NCI-H1436 (cell line): Measurements from ENCODE around the gene NPLOC4.

Experiments
- DNase-seq: peaks from one replicate; lab custom pipeline; 2025; lab: John Stamatoyannopoulos, UW

Gene NPLOC4

GRCh38 chr17:81565231-81565630, 71.7 kb downstream of the NPLOC4 start:
- DNase-seq: no peak

DNA sequence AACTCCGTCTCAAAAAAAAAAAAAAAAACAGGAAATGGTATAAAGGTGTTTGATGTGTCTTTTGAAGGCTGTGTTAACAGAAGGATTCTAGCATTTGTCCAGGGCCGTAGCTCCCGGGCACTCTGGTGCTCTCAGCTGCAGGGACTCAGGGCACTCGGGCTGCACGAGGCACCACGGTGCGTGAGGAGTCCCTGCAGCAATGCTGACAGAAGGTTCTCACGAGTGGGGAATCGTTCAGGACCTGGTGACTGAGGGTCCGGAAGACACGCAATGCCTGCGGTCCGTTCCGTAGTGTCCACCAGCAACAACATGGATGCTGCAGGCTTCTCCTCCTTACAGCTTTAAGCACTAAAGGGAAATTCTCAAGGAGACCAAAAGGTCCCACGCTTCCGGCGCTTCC, 72.1 kb downstream of the NPLOC4 start:
- DNase-seq: no peak

GRCh38 chr17:81563861-81564586, 72.9 kb downstream of the NPLOC4 start:
- DNase-seq: no peak

- DNase-seq: no peak
Observed at GRCh38 chr17:81561494-81561885, 75.4 kb downstream of the NPLOC4 start.

DNA sequence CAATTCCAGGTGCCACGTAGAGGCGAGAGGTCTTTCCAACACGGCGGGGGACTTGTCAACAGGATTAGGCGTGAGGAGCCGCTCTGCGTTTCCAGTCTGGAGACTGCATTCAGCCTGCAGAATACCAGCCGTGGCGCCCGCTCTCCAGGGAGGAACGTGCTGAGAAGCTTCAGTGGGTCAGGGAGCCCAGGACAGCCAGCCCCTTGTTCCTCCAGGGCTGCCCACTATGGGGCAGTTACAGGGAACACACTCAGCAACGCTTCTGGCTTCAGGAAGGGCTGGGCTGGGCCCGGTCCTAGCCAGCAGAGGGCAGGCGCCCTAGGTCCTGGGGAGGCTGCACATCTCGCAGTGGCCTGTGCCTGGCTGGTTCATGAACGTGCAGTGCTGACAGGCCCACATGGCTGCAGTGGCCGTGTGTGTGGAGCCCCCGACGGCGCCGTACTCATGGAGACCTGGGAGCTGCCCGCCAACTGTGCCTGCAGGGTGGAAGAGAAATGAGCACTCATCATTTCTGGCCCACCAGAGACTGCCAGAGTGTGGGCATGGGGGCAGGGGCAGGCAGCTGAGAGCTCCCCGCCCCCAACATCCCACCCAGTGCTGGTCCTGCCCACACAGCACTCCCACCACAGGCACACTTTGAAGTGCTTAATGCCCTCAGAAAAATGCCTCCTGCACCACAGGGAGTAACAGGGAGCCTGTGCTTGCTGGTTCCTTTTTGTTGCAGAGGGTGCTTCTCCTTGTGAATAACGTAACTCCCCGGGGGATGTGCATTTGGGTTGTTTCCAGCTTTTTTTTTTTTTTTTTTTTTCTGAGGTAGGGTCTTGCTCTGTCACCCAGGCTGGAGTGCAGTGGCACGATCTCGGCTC, 77.7 kb downstream of the NPLOC4 start:
- DNase-seq: no peak

GRCh38 chr17:81558115-81558468, 78.8 kb downstream of the NPLOC4 start:
- DNase-seq: no peak

DNA sequence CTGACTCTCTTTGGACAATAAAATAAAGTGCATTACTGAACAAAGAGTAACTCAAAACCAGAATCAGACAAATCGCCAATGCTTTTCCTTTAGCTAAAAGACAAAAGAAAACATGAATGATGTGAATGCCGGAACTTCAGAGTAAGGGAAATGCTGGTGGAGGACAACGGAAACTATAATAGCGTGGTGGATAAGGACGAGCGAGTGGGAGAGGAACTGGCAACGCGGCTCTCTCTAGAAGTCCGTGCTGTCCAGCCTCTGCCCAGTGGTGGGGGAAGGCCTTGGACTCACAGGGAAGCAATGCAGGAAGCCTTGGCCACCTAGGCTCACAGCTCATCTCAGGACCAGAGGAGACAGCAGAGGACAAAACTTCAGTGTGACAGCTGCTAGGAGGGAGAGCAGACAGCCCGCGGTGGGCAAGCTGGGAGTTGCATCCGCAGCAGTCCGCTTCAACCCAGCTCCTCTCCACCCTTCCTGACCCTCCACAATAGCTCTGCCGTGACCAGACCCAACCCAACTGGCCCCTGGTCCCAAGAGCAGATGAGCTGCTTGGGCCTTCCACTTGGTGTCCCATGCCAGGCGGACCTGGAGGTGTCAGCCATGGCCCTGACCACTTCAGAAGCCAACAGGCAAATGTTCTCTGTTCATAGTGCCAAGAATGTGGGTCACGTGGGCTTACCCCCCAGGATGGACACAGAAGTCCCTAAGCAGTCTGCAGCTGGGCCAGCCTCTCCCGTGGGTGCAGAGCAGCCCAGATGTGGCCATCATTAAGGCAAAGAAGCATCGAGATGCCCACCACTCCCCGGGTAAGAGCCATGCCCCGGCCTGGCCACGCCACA, 79.4 kb downstream of the NPLOC4 start:
- no peak for DNase-seq

DNA sequence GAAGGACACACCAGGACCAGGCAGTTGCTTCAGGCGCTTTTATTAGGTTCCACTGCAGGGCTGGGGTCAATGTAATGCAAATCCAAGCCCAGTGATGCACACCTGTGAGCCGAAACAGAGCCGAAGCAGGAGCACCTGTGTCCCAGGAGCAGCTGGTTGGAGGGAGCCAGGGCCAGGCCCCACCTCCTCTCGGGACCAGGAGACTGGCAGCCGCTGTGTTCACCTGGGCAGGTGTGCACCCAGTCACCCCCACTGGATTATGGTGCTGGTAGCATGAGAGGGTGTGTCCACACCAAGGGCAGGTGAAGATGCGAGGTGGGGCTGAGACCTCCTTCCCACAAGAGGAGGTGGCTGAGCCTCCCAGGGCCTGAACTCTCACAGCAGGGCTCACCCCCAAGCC, 80.0 kb downstream of the NPLOC4 start:
- DNase-seq: no peak

- no peak for DNase-seq
Observed at GRCh38 chr17:81556175-81556691, 80.7 kb downstream of the NPLOC4 start.

- peak; percentile 82 for DNase-seq
Observed at GRCh38 chr17:81553616-81554181, 83.2 kb downstream of the NPLOC4 start.

DNA sequence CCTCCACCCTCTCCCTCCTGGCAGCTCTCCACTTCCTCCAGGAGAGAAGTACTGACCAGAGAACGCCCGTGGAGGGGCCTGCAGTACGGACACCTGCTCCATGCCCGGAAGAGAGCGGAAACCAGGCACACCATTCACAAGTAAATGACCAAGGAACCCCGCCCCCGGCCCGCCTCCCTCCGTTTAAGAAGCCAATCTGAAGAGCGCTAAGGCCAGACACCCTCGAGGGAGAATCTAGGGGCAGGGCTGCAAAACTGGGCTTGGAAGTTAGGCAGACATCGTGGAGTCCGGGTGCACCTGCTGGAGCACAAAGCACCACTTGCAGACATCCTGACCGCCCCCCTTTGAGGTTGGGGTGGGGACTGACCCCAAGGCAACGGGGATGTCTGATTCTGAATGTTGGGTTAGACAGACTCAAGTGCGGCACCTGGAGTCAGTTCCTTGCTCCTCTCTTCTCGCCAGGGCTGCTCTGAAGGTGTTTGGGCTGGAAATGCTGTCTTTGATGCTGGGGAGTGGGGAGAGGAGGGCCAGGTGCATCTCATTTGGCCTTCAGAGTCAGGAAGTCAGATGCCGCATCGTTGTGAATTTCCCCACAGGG, 83.8 kb downstream of the NPLOC4 start:
- peak; percentile 92 for DNase-seq

- DNase-seq: peak; percentile 84
Observed at GRCh38 chr17:81552244-81553017, 84.5 kb downstream of the NPLOC4 start, which contains the start of gene FAAP100. Gene FAAP100 (minus strand): TSS chr17:81552353. CDS start chr17:81552330, 23 bp downstream.

DNA sequence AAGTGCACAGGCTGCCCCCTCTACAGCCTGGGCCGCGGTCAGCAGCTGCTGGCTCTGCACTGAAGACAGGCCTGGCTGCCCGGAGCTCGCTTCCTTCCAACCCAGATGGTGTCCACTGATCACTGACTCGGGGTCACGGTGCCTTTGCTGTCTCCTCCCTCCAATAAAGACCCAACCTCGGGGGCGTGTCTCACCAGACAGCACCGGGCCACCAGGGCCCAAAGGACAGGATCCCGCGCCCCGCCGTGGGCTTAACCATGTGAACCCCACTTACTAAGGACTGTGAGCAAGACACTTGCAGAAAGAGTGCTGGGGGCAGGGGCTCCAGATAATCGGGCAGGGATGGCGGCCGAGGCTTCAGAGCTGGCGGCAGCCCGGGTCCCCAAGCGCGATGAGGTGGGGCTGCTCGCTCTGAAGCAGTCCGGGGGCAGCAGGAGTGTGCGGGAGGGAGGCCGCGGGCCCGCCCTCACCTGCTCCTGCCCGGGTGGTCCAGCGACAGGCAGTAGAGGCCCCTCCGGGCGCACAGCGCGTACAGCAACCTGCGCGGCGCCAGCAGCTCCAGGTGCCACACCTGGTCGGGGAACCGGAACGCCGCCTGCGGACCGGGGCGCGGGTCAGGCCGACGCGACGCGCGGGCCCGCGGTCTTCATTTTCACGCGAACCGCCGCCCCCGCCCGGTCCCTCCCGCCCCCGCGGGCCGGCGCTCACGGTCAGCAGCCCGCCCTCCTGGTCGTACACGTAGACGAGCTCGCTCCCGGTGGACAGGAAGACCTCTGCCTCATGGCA, 85.3 kb downstream of the NPLOC4 start:
- DNase-seq: no peak

DNA sequence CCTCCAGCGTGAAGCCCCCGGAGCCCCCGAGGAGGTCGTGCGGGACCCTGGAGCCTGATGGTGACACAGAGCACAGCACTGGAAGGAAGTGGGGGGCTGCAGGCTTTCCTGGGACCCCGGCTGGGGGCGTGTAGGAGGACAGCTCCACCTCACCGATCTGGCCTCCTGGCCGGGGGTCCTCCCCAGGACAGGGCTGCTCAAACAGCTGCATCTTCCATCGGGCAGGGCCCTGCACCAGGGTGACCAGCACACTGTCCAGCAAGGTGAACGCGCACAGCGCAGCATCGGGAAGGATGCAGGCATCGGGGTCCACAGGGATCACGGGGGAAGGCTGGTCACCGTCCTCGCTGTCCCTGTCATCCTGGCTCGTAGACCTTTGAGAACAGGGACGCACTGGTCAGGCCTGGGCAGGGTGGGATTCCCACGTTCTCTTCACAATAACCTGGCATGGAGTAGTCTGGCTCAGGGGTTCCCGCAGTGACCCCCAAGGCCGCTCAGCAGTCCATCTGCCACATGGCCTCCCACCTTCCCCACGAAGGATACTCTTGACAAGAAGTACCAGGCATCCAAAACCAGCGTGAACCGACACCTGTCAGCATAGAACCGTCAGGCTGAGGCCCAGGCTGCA, 86.0 kb downstream of the NPLOC4 start:
- DNase-seq: no peak

DNA sequence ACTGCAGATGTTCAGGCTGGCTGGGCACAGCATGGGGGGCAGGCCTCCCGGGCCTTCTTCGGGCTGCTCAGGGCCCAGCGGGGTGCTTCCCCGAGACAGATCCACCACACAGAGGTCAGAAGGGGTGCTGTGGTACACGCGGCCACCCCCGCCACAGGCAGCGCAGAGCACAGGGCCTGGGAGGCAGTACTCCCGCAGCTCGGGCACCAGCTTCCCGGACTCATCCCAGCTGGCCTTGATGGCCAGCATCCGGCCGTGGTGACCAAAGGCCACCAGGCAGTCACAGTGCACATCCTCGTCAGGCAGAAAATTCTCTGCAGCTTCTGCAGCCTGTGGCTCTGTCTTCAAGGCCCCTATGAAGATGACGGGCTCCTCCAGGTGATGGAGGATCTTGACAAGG, 86.6 kb downstream of the NPLOC4 start:
- DNase-seq: no peak

DNA sequence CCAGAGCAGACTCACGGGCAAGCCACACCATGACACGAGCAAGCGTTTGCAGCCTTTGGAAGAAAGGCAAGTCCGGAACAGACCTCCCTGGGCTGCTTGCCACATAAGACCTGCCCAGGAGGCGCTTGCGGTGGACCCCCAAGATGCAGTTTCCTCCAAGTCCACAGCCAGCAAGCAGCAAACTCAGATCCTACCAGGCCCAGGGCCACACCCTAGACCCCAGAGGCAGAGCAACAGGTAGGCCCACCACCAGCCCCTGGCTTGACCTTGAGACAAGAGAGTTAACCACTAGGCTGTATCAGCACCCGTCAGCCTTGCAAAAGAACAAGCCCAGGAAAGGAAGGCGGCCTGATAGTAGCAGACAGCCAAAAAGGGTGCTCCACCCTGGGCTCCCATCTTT, 87.1 kb downstream of the NPLOC4 start:
- DNase-seq: no peak

- DNase-seq: no peak
Observed at GRCh38 chr17:81549031-81549557, 87.8 kb downstream of the NPLOC4 start.

DNA sequence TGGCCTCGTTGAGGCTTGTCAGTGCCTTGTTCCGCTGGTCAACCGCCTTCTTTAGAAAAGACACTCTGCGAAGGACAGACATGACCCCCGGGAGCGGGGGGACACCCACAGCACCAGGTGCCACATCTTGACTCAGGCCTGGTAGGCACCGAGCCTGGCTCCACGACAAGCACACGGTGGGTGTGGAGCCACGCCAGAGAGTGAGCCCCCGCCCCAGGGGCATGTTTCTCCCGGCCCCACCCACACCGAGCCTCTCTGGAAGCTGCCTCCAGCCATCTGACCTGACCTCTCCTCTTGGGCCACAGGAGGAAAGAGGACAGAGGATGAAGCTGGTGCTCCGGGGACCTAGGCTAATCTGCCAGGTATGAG, 89.3 kb downstream of the NPLOC4 start:
- DNase-seq: no peak
